CD14-positive monocyte (primary cell): ENCODE measurements around the gene SIX1. TPM values are rescaled to one million over a fixed set of nuclear protein-coding genes. Genes with fewer than 3 reads are reported as not detected.

Source experiments
- DNase-seq, 3 donors: peaks; one replicate each; pipeline ENCODE4 v3.0.0-alpha.2; 2011 to 2022
- H2AFZ ChIP-seq: 2 replicates; pipeline ENCODE4 v1.6.0; 2012; ENCODE audit warnings: mild to moderate bottlenecking, low read depth, low read length, inconsistent platforms; ENCODE audit not compliant: insufficient read depth, poor library complexity, severe bottlenecking
- H3K27ac ChIP-seq, 2 donors: 1 replicate in 1 of 2; 2 replicates in 1 of 2; pipeline ENCODE4 v1.5.1; 2012 to 2013; ENCODE audit warnings: low read length in 2 of 2, control low read depth in 1 of 2, inconsistent platforms in 1 of 2, low read depth in 1 of 2, mild to moderate bottlenecking in 1 of 2
- H3K27me3 ChIP-seq, 2 donors: one replicate each; pipeline versions ENCODE4 v1.6.0 to v1.6.1; 2011 to 2013; ENCODE audit warnings: low read length in 2 of 2; ENCODE audit not compliant: control insufficient read depth in 2 of 2, insufficient read depth in 2 of 2
- H3K36me3 ChIP-seq, 2 donors: replicated peaks in 1 of 2; 1 replicate in 1 of 2; 2 replicates in 1 of 2; pipeline versions ENCODE4 v1.5.1 to v1.6.1; 2012 to 2013; ENCODE audit warnings: low read length in 2 of 2, control low read depth in 1 of 2, inconsistent platforms in 1 of 2, mild to moderate bottlenecking in 1 of 2; ENCODE audit not compliant: insufficient read depth in 2 of 2, control insufficient read depth in 1 of 2
- H3K4me1 ChIP-seq, 2 donors: 1 replicate in 1 of 2; 2 replicates in 1 of 2; pipeline versions ENCODE4 v1.5.1 to v1.6.1; 2012 to 2013; ENCODE audit warnings: low read length in 2 of 2, control low read depth in 1 of 2, inconsistent platforms in 1 of 2, mild to moderate bottlenecking in 1 of 2, moderate library complexity in 1 of 2; ENCODE audit not compliant: insufficient read depth in 2 of 2, control insufficient read depth in 1 of 2
- H3K4me2 ChIP-seq: replicated peaks from 2 replicates; pipeline ENCODE3; 2012; ENCODE audit warnings: low read length, moderate library complexity, mild to moderate bottlenecking; ENCODE audit not compliant: poor library complexity, severe bottlenecking; ENCODE audit errors: extremely low read depth
- H3K4me3 ChIP-seq, 3 experiments: fragments of 200-600 bp in 1 of 3; sonication (generic) in 1 of 3; replicated peaks in 1 of 3; 1 replicate in 2 of 3; 2 replicates in 1 of 3; pipeline ENCODE4 v1.5.1; 2011 to 2013; ENCODE audit warnings: low read length in 3 of 3, mild to moderate bottlenecking in 3 of 3, control low read depth in 2 of 3, low read depth in 2 of 3, inconsistent platforms in 1 of 3, moderate library complexity in 1 of 3
- H3K79me2 ChIP-seq: 2 replicates; pipeline ENCODE4 v1.6.0; 2012; ENCODE audit warnings: mild to moderate bottlenecking, control low read depth, inconsistent platforms, low read length, moderate library complexity; ENCODE audit not compliant: insufficient read depth
- H3K9ac ChIP-seq: 2 replicates; pipeline ENCODE4 v1.6.0; 2017; ENCODE audit warnings: low read length, mild to moderate bottlenecking; ENCODE audit not compliant: insufficient read depth, poor library complexity, severe bottlenecking
- H3K9me3 ChIP-seq, 2 donors: replicated peaks in 1 of 2; 1 replicate in 1 of 2; 2 replicates in 1 of 2; pipeline versions ENCODE4 v1.5.1 to v1.6.1; 2012 to 2013; ENCODE audit warnings: low read length in 2 of 2, control low read depth in 1 of 2; ENCODE audit not compliant: control insufficient read depth in 1 of 2, insufficient read depth in 1 of 2
- H4K20me1 ChIP-seq: 2 replicates; pipeline ENCODE4 v1.6.0; 2012; ENCODE audit warnings: mild to moderate bottlenecking, low read length, control low read depth, moderate library complexity; ENCODE audit not compliant: insufficient read depth
- H3K27ac Mint-ChIP-seq, 7 donors: one replicate each; pipeline ENCODE4 v1.8.0; 2020; ENCODE audit warnings: mild to moderate bottlenecking in 7 of 7, mixed read lengths in 7 of 7, moderate library complexity in 6 of 7, inconsistent platforms in 2 of 7
- H3K27me3 Mint-ChIP-seq, 3 donors: one replicate each; pipeline ENCODE4 v1.8.0; 2021 to 2022; ENCODE audit warnings: low read depth in 3 of 3, mild to moderate bottlenecking in 3 of 3, mixed read lengths in 3 of 3, moderate library complexity in 3 of 3, inconsistent platforms in 1 of 3
- H3K36me3 Mint-ChIP-seq, 2 donors: one replicate each; pipeline ENCODE4 v1.8.0; 2020; ENCODE audit warnings: mixed read lengths in 2 of 2, inconsistent platforms in 1 of 2, mild to moderate bottlenecking in 1 of 2
- H3K4me1 Mint-ChIP-seq: one replicate; pipeline ENCODE4 v1.8.0; 2020; ENCODE audit warnings: mild to moderate bottlenecking, mixed read lengths
- H3K4me3 Mint-ChIP-seq, 2 donors: one replicate each; pipeline ENCODE4 v1.8.0; 2020; ENCODE audit warnings: mild to moderate bottlenecking in 2 of 2, mixed read lengths in 2 of 2, moderate library complexity in 1 of 2
- H3K9me3 Mint-ChIP-seq, 7 donors: one replicate each; pipeline ENCODE4 v1.8.0; 2020 to 2022; ENCODE audit warnings: mixed read lengths in 7 of 7, mild to moderate bottlenecking in 6 of 7, moderate library complexity in 6 of 7, inconsistent platforms in 2 of 7
- WGBS: methylation state at CpG from one replicate; pipeline ENCODE4 v1.1.5; 2013; ENCODE audit warnings: missing lambda C conversion rate; ENCODE audit not compliant: insufficient coverage; 5-methylcytosine and 5-hydroxymethylcytosine counted together
- intact Hi-C, 2 donors: fragments of 100-400 bp; cut with micrococcal nuclease; formaldehyde crosslinking; loops; one replicate each; pipeline versions ENCODE4 v1.15.0 to v1.15.1; 2023
- polyA plus RNA-seq, 3 donors: library from polyadenylated mRNA; depleted of rRNA in 1 of 3; unstranded in 2 of 3; stranded (reverse) in 1 of 3; fragments of 300-500 nt in 2 of 3; fragments of >200 nt in 1 of 3; fragmentation: Illumina TruSeq in 2 of 3; gene quantifications; 1 replicate in 2 of 3; 2 replicates in 1 of 3; pipeline ENCODE4 v1.2.3, GENCODE V29; 2012 to 2021
- TF ChIP-seq, protein P1 (sequence below): fragments of 200-600 bp; IDR thresholded peaks from one replicate; pipeline ENCODE4 v1.8.0; 2022; ENCODE audit warnings: antibody characterized with exemption, mild to moderate bottlenecking

SIX1 gene
- polyA plus RNA-seq, 3 donors: not detected

DNA sequence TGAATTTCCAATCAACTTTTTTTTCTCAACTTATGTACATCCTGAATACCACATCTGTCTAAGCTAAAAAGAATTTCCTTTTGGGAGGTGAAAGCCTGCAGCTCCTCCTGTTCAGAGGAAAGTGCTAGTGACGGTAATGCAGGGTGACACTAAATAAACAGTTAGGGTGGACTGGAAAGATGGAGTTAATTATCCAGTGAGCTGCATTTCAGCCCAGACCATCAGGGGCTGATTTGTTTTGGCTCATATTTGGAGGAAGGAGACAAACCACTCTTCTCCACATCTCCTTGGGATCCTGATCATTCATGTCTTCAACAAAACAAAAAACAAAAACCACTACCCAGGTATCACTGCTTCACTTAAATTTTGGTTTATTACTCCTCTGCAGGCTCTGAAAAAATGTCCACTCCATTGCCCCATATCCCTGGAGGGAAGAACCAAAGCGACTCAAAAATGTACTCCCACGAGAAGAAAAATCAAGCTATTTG lies 5.1 kb upstream of the SIX1 start:
- peaks cover 57% of the 10 kb centered on the region for H3K4me1 Mint-ChIP-seq
- H3K4me3 Mint-ChIP-seq: peak overlapping the region in 1 of 2 donors; percentile 93
- TF ChIP-seq, protein P1, sequence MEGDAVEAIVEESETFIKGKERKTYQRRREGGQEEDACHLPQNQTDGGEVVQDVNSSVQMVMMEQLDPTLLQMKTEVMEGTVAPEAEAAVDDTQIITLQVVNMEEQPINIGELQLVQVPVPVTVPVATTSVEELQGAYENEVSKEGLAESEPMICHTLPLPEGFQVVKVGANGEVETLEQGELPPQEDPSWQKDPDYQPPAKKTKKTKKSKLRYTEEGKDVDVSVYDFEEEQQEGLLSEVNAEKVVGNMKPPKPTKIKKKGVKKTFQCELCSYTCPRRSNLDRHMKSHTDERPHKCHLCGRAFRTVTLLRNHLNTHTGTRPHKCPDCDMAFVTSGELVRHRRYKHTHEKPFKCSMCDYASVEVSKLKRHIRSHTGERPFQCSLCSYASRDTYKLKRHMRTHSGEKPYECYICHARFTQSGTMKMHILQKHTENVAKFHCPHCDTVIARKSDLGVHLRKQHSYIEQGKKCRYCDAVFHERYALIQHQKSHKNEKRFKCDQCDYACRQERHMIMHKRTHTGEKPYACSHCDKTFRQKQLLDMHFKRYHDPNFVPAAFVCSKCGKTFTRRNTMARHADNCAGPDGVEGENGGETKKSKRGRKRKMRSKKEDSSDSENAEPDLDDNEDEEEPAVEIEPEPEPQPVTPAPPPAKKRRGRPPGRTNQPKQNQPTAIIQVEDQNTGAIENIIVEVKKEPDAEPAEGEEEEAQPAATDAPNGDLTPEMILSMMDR: no peak
- peaks cover 95 to 98% of the 10 kb centered on the region in 2 donors for H3K27me3 ChIP-seq
- H3K4me3 ChIP-seq: no peak overlapping the region
- WGBS: 20% methylated on average over 1 of the region's 3 CpGs
- H3K27ac ChIP-seq: no peak overlapping the region
- peaks cover 22 to 29% of the 10 kb centered on the region in 2 donors for H3K4me1 ChIP-seq
- no peak for DNase-seq
- H3K27ac Mint-ChIP-seq: no peak overlapping the region
- no peak overlapping the region for H3K4me2 ChIP-seq
- no peaks in the 10 kb centered on the region for H4K20me1 ChIP-seq
- peaks cover 0 to 64% of the 10 kb centered on the region in 2 donors for H3K9me3 ChIP-seq
- no peaks in the 10 kb centered on the region for H3K79me2 ChIP-seq
- peaks cover 3 to 30% of the 10 kb centered on the region in 2 donors for H3K36me3 Mint-ChIP-seq
- no peak overlapping the region for H2AFZ ChIP-seq
- no peaks in the 10 kb centered on the region for H3K36me3 ChIP-seq
- peaks cover 0 to 48% (median 30%) of the 10 kb centered on the region in 7 donors for H3K9me3 Mint-ChIP-seq
- peaks cover 97 to 100% (median 98%) of the 10 kb centered on the region in 3 donors for H3K27me3 Mint-ChIP-seq
- H3K9ac ChIP-seq: no peak overlapping the region
- intact Hi-C loops: loop anchor here in 1 of 2 donors (10.0 kb wide), 1 partner anchor 380 kb away; no protein-coding TSS in a partner anchor

DNA sequence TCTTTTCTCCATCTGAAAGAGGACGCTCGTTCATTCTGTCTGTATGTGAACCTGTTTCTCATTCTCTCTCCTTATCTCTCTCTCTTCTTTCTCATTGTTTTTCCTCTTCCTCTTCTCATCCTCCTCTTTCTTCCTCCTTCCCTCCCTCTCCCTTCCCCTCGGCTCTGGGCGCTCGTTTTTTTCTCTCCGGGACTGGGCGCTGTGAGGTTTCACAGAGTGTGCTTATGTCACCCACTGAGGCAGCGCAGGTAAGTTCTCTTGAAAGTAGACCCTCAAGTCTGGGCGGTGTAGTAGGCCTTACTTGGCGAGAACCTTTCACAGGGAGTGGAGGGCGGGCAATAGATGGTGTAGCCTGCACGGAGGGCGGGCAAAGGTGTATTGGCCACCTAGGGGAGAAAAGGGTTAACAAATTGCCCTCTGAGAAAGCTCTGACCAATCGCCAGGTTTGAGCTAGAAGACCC lies 4.5 kb upstream of the SIX1 start:
- no peaks in the 10 kb centered on the region for H3K79me2 ChIP-seq
- intact Hi-C loops: loop anchor here in 1 of 2 donors (10.0 kb wide), 1 partner anchor 381 kb away; no protein-coding TSS in a partner anchor
- H3K9ac ChIP-seq: no peak overlapping the region
- Mint-ChIP-seq H3K4me3 (peak overlapping the region in 1 of 2 donors; percentile 93), H3K36me3 (peaks cover 3 to 30% of the 10 kb centered on the region in 2 donors), H3K9me3 (peaks cover 0 to 48% (median 28%) of the 10 kb centered on the region in 7 donors), H3K27me3 (peaks cover 96 to 100% (median 98%) of the 10 kb centered on the region in 3 donors), H3K27ac (no peak overlapping the region), H3K4me1 (peaks cover 60% of the 10 kb centered on the region)
- peaks cover 94 to 98% of the 10 kb centered on the region in 2 donors for H3K27me3 ChIP-seq
- H3K27ac ChIP-seq: no peak overlapping the region
- H3K4me3 ChIP-seq: no peak overlapping the region
- no peak overlapping the region for H3K4me2 ChIP-seq
- H4K20me1 ChIP-seq: no peaks in the 10 kb centered on the region
- 18% methylated on average over 8 of the region's 14 CpGs for WGBS
- no peak for DNase-seq
- TF ChIP-seq, protein P1: no peak
- peaks cover 0 to 65% of the 10 kb centered on the region in 2 donors for H3K9me3 ChIP-seq
- H3K36me3 ChIP-seq: no peaks in the 10 kb centered on the region
- peaks cover 24 to 35% of the 10 kb centered on the region in 2 donors for H3K4me1 ChIP-seq
- no peak overlapping the region for H2AFZ ChIP-seq
